LNCaP clone FGC (cell line): ENCODE data around the gene CST4.
A peak's percentile ranks its signal among the peaks of the same experiment; 100 is the strongest.

ENCODE experiments used
- DNase-seq: peaks from one replicate; pipeline ENCODE4 v3.0.0-alpha.2; 2011; ENCODE audit warnings: low read depth
- H3K4me3 ChIP-seq: 2 replicates; pipeline ENCODE4 v1.5.1; 2011; ENCODE audit warnings: mild to moderate bottlenecking, low read depth, low read length, control low read depth
- TF ChIP-seq, protein P1 (sequence below): IDR thresholded peaks from 2 replicates; pipeline ENCODE4 v1.5.1; 2012; ENCODE audit warnings: mild to moderate bottlenecking; ENCODE audit not compliant: control insufficient read depth, insufficient read depth; ENCODE audit errors: extremely low read depth

CST4 gene

GRCh38 chr20:23671479-23671878 lies 17.4 kb downstream of the CST4 start:
- TF ChIP-seq, protein P1, sequence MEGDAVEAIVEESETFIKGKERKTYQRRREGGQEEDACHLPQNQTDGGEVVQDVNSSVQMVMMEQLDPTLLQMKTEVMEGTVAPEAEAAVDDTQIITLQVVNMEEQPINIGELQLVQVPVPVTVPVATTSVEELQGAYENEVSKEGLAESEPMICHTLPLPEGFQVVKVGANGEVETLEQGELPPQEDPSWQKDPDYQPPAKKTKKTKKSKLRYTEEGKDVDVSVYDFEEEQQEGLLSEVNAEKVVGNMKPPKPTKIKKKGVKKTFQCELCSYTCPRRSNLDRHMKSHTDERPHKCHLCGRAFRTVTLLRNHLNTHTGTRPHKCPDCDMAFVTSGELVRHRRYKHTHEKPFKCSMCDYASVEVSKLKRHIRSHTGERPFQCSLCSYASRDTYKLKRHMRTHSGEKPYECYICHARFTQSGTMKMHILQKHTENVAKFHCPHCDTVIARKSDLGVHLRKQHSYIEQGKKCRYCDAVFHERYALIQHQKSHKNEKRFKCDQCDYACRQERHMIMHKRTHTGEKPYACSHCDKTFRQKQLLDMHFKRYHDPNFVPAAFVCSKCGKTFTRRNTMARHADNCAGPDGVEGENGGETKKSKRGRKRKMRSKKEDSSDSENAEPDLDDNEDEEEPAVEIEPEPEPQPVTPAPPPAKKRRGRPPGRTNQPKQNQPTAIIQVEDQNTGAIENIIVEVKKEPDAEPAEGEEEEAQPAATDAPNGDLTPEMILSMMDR: no peak
- H3K4me3 ChIP-seq: no peak overlapping the region
- DNase-seq: no peak

GRCh38 chr20:23670361-23670760 lies 18.5 kb downstream of the CST4 start:
- TF ChIP-seq, protein P1: no peak
- no peak overlapping the region for H3K4me3 ChIP-seq

GRCh38 chr20:23669866-23670265 lies 19.0 kb downstream of the CST4 start:
- no peak for DNase-seq
- H3K4me3 ChIP-seq: no peak overlapping the region
- TF ChIP-seq, protein P1: no peak

More at GRCh38 chr20:23670361-23670760, 18.5 kb downstream of the CST4 start:
- no peak for DNase-seq

DNA sequence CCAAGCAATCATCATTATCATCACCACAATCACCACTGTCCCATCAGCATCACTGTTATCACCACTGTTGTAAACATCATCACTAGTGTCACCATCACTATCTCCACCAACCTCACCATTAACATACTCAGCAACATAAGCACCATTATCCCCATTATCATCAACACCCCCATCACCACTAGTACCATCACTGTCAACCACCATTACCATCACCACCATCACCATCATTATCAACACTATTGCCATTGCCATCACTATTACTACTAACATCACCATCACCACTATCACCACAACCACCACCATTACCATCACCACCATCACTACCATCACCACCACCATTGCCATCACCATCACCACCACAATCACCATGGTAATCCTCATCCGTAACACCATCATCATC lies 19.5 kb downstream of the CST4 start:
- no peak overlapping the region for H3K4me3 ChIP-seq
- TF ChIP-seq, protein P1: no peak
- no peak for DNase-seq

GRCh38 chr20:23668477-23668951 lies 20.3 kb downstream of the CST4 start:
- TF ChIP-seq, protein P1: peak; percentile 89
- peak; percentile 23 for DNase-seq
- H3K4me3 ChIP-seq: no peak overlapping the region

DNA sequence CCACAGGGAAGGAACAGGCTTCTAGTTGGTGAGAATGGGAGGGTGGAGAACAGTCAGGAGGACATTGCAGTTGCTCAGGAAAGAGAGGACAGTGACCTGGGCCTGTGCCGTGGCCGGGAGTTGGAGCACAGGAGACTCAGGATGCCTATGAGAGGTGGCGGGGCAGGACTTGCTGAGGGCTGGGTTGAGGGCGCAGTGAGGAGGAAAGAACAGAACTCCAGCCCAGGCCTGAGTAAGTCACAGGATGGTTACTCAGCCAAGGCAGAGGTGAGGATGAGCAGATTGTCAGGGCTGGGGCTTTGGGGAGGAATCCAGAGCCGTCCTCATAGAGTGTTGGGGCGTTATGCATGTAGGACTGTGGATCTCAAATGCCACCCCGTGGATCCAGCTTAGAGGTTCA lies 21.2 kb downstream of the CST4 start:
- DNase-seq: no peak
- no peak overlapping the region for H3K4me3 ChIP-seq
- TF ChIP-seq, protein P1: no peak

- TF ChIP-seq, protein P1: no peak
- H3K4me3 ChIP-seq: no peak overlapping the region
- no peak for DNase-seq
Observed at GRCh38 chr20:23666698-23667097, 22.1 kb downstream of the CST4 start.
